Activated T-helper 17 cell treated with anti-CD3 and anti-CD28 coated beads, Interleukin-2, amount 50 U/mL, for 72 hours (primary cell): ENCODE results near the gene PRSS1. TPM values are rescaled to one million over a fixed set of nuclear protein-coding genes. Genes with fewer than 3 reads are reported as not detected.
"Not testable (repeated sequence)": the region's sequence is repeated elsewhere in the genome, so short reads cannot be mapped to it uniquely, and the experiment has no call there.

Source experiments
- ATAC-seq: fragments of 150-1000 bp; cut with Tn5 transposase; replicated peaks from 2 replicates; pipeline ENCODE4 v1.10.0; 2021; ENCODE audit warnings: mild to moderate bottlenecking, moderate library complexity
- H3K27ac Mint-ChIP-seq: one replicate; pipeline ENCODE4 v1.8.0; 2022; ENCODE audit warnings: mixed read lengths
- H3K27me3 Mint-ChIP-seq: one replicate; pipeline ENCODE4 v1.8.0; 2022; ENCODE audit warnings: mixed read lengths
- H3K36me3 Mint-ChIP-seq: one replicate; pipeline ENCODE4 v1.8.0; 2022; ENCODE audit warnings: low read depth, mild to moderate bottlenecking, mixed read lengths
- H3K4me1 Mint-ChIP-seq: one replicate; pipeline ENCODE4 v1.8.0; 2022; ENCODE audit warnings: mixed read lengths
- H3K4me3 Mint-ChIP-seq: one replicate; pipeline ENCODE4 v1.8.0; 2022; ENCODE audit warnings: mild to moderate bottlenecking, mixed read lengths
- H3K9me3 Mint-ChIP-seq: one replicate; pipeline ENCODE4 v1.8.0; 2022; ENCODE audit warnings: mixed read lengths
- total RNA-seq, 2 donors: library from RNA; stranded (reverse); gene quantifications; one replicate each; pipeline ENCODE4 v1.2.3, GENCODE V29; 2022

PRSS1 gene
- total RNA-seq, 2 donors from 2014 or later, result not detected

- ATAC-seq, result no peak
- Mint-ChIP-seq H3K4me1 (no peaks in the 10 kb centered on the region), H3K27me3 (no peaks in the 10 kb centered on the region), H3K9me3 (no peaks in the 10 kb centered on the region), H3K36me3 (no peaks in the 10 kb centered on the region), H3K4me3 (no peak overlapping the region), H3K27ac (no peak overlapping the region)
These were observed 24.9 kb downstream of the PRSS1 start for GRCh38 chr7:142773937-142774744.

- no peak overlapping the region for H3K27ac Mint-ChIP-seq
- no peaks in the 10 kb centered on the region for H3K9me3 Mint-ChIP-seq
- no peaks in the 10 kb centered on the region for H3K27me3 Mint-ChIP-seq
- no peak for ATAC-seq
- H3K4me1 Mint-ChIP-seq, result no peaks in the 10 kb centered on the region
- H3K36me3 Mint-ChIP-seq, result no peaks in the 10 kb centered on the region
- no peak overlapping the region for H3K4me3 Mint-ChIP-seq
These were observed 25.6 kb downstream of the PRSS1 start for GRCh38 chr7:142774826-142775225.

DNA sequence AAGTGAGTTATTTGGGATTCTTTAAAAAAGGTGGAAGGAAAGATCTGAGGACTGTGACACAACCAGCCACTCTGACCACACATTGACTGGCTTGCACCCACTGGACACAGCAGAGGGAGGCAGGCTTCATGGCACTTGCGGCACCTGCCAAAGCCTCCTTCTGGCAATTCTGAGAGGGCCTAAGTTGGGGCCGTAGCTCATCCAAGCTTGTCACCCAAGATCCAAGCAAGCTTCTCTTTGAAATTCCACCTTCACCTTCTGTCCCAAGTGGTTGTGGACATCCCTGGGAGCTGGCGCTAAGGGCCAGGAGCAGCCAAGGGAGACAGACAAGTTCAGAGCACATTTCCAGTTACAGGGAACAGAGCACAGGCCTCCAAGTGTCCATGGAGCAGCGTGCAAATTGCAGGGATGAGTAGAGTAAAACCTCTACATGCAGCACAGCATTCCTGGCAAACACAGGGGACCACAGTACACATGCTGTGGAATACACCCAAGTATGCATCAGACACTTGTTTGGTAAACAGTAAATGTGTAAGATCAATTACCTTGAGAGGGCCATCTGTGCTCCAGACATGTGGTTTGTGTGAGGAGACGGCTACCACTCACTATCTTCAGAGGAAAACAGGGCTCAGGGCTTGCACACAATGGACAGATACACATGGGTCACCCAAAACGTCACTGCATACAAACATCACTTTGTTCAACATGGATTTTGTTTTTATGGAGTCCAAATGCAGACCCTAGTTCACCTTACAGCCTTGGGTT is 26.3 kb downstream of the PRSS1 start:
- not testable (repeated sequence) for H3K4me3 Mint-ChIP-seq, H3K36me3 Mint-ChIP-seq, H3K9me3 Mint-ChIP-seq, H3K27me3 Mint-ChIP-seq, H3K27ac Mint-ChIP-seq, ATAC-seq, H3K4me1 Mint-ChIP-seq

DNA sequence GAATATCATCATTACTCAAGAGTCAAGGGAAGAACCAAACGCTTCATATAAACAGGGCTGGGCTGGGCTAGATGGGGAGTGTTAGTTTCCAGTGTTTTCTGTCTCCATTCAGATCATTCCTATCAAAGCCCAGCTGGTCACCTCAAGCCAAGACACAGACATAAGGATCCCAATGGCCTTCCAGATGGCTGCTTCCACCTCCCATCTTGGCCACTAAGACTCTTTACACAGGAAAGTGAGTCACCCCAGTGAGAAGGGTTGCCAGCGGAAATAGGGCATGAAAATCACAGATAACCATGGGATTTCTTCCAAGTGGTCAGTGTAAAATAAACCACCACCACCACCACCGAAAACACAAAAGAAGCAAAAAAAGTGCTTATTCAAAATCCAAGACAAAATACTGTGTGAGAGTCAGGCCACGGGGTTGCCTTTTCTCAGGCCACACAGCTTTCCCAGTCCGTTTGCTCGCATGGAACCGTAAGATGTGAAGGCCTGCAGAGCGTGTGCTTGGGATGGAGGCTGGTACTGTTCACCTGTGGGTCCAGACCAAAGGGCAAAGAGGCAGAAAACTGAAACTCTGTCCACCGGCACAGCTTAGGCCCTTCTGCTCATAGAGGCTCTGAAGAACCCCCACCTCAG is 27.1 kb downstream of the PRSS1 start:
- no peak for ATAC-seq
- no peaks in the 10 kb centered on the region for H3K36me3 Mint-ChIP-seq

GRCh38 chr7:142776845-142777225 is 27.6 kb downstream of the PRSS1 start:
- H3K4me1 Mint-ChIP-seq, H3K27me3 Mint-ChIP-seq, ATAC-seq, H3K4me3 Mint-ChIP-seq, H3K36me3 Mint-ChIP-seq, H3K9me3 Mint-ChIP-seq, H3K27ac Mint-ChIP-seq: not testable (repeated sequence)

More for the DNA sequence above, 27.1 kb downstream of the PRSS1 start:
- Mint-ChIP-seq H3K4me3 (no peak overlapping the region), H3K4me1 (no peaks in the 10 kb centered on the region), H3K9me3 (no peaks in the 10 kb centered on the region), H3K27ac (no peak overlapping the region), H3K27me3 (no peaks in the 10 kb centered on the region)

DNA sequence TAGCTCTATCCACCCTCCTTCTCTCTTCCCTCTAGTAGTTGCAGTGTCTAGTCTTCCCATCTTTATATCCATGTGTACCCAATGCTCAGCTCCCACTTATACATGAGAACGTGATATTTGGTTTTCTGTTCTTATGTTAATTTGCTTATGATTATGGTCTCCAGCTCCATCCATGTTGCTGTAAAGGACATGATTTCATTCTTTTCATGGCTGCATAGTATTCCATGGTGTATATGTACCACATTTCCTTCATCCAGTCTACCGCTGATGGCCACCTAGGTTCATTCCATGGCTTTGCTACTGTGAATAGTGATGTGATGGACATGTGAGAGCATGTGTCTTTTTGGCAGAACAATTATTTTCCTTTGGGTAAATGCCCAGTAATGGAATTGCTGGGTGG is 28.0 kb downstream of the PRSS1 start:
- Mint-ChIP-seq H3K27ac (no peak overlapping the region), H3K36me3 (no peaks in the 10 kb centered on the region), H3K4me1 (no peaks in the 10 kb centered on the region), H3K4me3 (no peak overlapping the region), H3K9me3 (no peaks in the 10 kb centered on the region), H3K27me3 (no peaks in the 10 kb centered on the region)
- ATAC-seq, result no peak

- ATAC-seq, result peak; percentile 50
- Mint-ChIP-seq H3K27ac (peak overlapping the region; percentile 84), H3K4me1 (no peaks in the 10 kb centered on the region), H3K9me3 (no peaks in the 10 kb centered on the region), H3K27me3 (no peaks in the 10 kb centered on the region), H3K36me3 (peaks cover 25% of the 10 kb centered on the region), H3K4me3 (peak overlapping the region; percentile 81)
These were observed 33.9 kb downstream of the PRSS1 start for GRCh38 chr7:142782922-142783900.

DNA sequence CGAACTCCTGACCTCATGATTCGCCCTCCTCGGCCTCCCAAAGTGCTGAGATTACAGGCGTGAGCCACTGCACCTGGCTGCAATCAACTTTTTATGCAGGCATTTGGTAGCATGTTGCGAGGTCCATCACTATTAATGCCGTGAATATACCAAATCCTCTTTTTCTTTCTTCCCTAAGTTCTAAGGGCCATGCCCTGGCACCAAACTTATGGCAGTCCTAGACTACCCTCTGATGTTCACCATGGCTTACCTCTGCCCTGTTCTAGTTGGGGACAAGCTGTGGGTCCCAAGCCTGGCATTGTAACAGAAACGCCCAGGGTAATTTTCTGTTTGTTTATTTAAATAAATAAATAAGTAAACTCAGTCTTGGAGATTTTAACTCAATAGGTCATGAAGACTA is 34.8 kb downstream of the PRSS1 start:
- H3K4me3 Mint-ChIP-seq, result peak overlapping the region; percentile 81
- H3K4me1 Mint-ChIP-seq, result no peaks in the 10 kb centered on the region
- H3K27me3 Mint-ChIP-seq, result no peaks in the 10 kb centered on the region
- no peak for ATAC-seq
- H3K9me3 Mint-ChIP-seq, result no peaks in the 10 kb centered on the region
- H3K27ac Mint-ChIP-seq, result peak overlapping the region; percentile 84
- peaks cover 34% of the 10 kb centered on the region for H3K36me3 Mint-ChIP-seq

GRCh38 chr7:142784716-142785115 is 35.4 kb downstream of the PRSS1 start:
- no peaks in the 10 kb centered on the region for H3K4me1 Mint-ChIP-seq
- no peaks in the 10 kb centered on the region for H3K9me3 Mint-ChIP-seq
- H3K27me3 Mint-ChIP-seq, result no peaks in the 10 kb centered on the region
- H3K36me3 Mint-ChIP-seq, result peaks cover 40% of the 10 kb centered on the region
- H3K27ac Mint-ChIP-seq, result peak overlapping the region; percentile 93
- peak overlapping the region; percentile 81 for H3K4me3 Mint-ChIP-seq
- ATAC-seq, result peak; percentile 4

DNA sequence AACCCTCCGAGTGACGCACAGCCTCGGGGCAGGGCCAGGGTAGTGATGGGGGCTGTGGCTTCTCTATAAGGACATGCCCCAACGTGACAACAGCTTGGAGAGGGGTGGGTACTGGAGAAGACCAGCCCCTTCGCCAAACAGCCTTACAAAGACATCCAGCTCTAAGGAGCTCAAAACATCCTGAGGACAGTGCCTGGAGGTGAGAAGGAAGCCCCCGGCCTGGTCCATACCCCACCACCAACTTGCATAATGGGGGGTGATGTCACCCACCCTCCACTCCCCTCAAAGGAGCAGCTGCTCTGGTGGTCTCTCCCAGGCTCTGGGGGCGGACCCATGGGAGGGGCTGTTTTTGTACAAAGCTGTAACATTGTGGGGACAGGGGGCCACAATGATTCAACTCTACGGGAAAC is 36.6 kb downstream of the PRSS1 start:
- Mint-ChIP-seq H3K27ac (peak overlapping the region; percentile 93), H3K4me1 (no peaks in the 10 kb centered on the region), H3K9me3 (no peaks in the 10 kb centered on the region), H3K36me3 (peaks cover 51% of the 10 kb centered on the region), H3K27me3 (no peaks in the 10 kb centered on the region), H3K4me3 (peak overlapping the region; percentile 81)
- peak; percentile 89 for ATAC-seq

GRCh38 chr7:142787034-142787768 is 37.9 kb downstream of the PRSS1 start:
- H3K9me3 Mint-ChIP-seq, result no peaks in the 10 kb centered on the region
- peak overlapping the region; percentile 92 for H3K4me3 Mint-ChIP-seq
- peak overlapping the region; percentile 98 for H3K27ac Mint-ChIP-seq
- H3K4me1 Mint-ChIP-seq, result no peaks in the 10 kb centered on the region
- ATAC-seq, result no peak
- H3K36me3 Mint-ChIP-seq, result peaks cover 65% of the 10 kb centered on the region
- H3K27me3 Mint-ChIP-seq, result no peaks in the 10 kb centered on the region

- H3K27ac Mint-ChIP-seq, result peak overlapping the region; percentile 98
- H3K4me1 Mint-ChIP-seq, result peaks cover 5% of the 10 kb centered on the region
- no peaks in the 10 kb centered on the region for H3K9me3 Mint-ChIP-seq
- no peaks in the 10 kb centered on the region for H3K27me3 Mint-ChIP-seq
- ATAC-seq, result no peak
- peaks cover 71% of the 10 kb centered on the region for H3K36me3 Mint-ChIP-seq
- peak overlapping the region; percentile 92 for H3K4me3 Mint-ChIP-seq
These were observed 38.5 kb downstream of the PRSS1 start for GRCh38 chr7:142787783-142788182.
